Central memory CD8-positive, alpha-beta T cell (primary cell): ENCODE measurements around the gene R3HDM4.

ENCODE experiments used
- ATAC-seq: fragments of 150-1000 bp; cut with Tn5 transposase; replicated peaks from 2 replicates; pipeline ENCODE4 v1.10.0; 2022; ENCODE audit warnings: mild to moderate bottlenecking, moderate FRiP score, moderate number of reproducible peaks; ENCODE audit not compliant: poor library complexity, severe bottlenecking; ENCODE audit errors: extremely low read depth
- DNase-seq, 2 donors: peaks; one replicate each; pipeline ENCODE4 v3.0.0; 2021; ENCODE audit warnings: low spot score in 2 of 2
- H3K27ac Mint-ChIP-seq: one replicate; pipeline ENCODE4 v1.8.0; 2022; ENCODE audit warnings: low read depth, mild to moderate bottlenecking, moderate library complexity, mixed read lengths
- H3K27me3 Mint-ChIP-seq: one replicate; pipeline ENCODE4 v1.8.0; 2022; ENCODE audit warnings: mixed read lengths
- H3K36me3 Mint-ChIP-seq: one replicate; pipeline ENCODE4 v1.8.0; 2022; ENCODE audit warnings: mild to moderate bottlenecking, moderate library complexity, mixed read lengths; ENCODE audit not compliant: insufficient read depth
- H3K4me1 Mint-ChIP-seq: one replicate; pipeline ENCODE4 v1.8.0; 2022; ENCODE audit warnings: mixed read lengths
- H3K4me3 Mint-ChIP-seq: one replicate; pipeline ENCODE4 v1.8.0; 2022; ENCODE audit warnings: mild to moderate bottlenecking, moderate library complexity, mixed read lengths
- H3K9me3 Mint-ChIP-seq: one replicate; pipeline ENCODE4 v1.8.0; 2022; ENCODE audit warnings: mixed read lengths

The R3HDM4 gene

GRCh38 chr19:906480-906879 is 6.5 kb downstream of the R3HDM4 start:
- peaks cover 24% of the 10 kb centered on the region for H3K4me1 Mint-ChIP-seq
- ATAC-seq: no peak
- no peaks in the 10 kb centered on the region for H3K27me3 Mint-ChIP-seq
- H3K36me3 Mint-ChIP-seq: peaks cover 24% of the 10 kb centered on the region
- H3K27ac Mint-ChIP-seq: peak overlapping the region; percentile 67
- H3K9me3 Mint-ChIP-seq: no peaks in the 10 kb centered on the region
- no peak for DNase-seq
- peak overlapping the region; percentile 32 for H3K4me3 Mint-ChIP-seq

- no peak overlapping the region for H3K4me3 Mint-ChIP-seq
- ATAC-seq (no peak), DNase-seq (no peak)
- no peaks in the 10 kb centered on the region for H3K27me3 Mint-ChIP-seq
- H3K36me3 Mint-ChIP-seq: peaks cover 23% of the 10 kb centered on the region
- peaks cover 19% of the 10 kb centered on the region for H3K4me1 Mint-ChIP-seq
- peak overlapping the region; percentile 70 for H3K27ac Mint-ChIP-seq
- no peaks in the 10 kb centered on the region for H3K9me3 Mint-ChIP-seq
These were observed 8.5 kb downstream of the R3HDM4 start for GRCh38 chr19:904545-904944.

- H3K27me3 Mint-ChIP-seq: no peaks in the 10 kb centered on the region
- peaks cover 20% of the 10 kb centered on the region for H3K36me3 Mint-ChIP-seq
- peaks cover 7% of the 10 kb centered on the region for H3K4me1 Mint-ChIP-seq
- H3K4me3 Mint-ChIP-seq: no peak overlapping the region
- ATAC-seq (no peak), DNase-seq (no peak)
- no peaks in the 10 kb centered on the region for H3K9me3 Mint-ChIP-seq
- H3K27ac Mint-ChIP-seq: peak overlapping the region; percentile 70
These were observed 9.7 kb downstream of the R3HDM4 start for GRCh38 chr19:903266-903797.

DNA sequence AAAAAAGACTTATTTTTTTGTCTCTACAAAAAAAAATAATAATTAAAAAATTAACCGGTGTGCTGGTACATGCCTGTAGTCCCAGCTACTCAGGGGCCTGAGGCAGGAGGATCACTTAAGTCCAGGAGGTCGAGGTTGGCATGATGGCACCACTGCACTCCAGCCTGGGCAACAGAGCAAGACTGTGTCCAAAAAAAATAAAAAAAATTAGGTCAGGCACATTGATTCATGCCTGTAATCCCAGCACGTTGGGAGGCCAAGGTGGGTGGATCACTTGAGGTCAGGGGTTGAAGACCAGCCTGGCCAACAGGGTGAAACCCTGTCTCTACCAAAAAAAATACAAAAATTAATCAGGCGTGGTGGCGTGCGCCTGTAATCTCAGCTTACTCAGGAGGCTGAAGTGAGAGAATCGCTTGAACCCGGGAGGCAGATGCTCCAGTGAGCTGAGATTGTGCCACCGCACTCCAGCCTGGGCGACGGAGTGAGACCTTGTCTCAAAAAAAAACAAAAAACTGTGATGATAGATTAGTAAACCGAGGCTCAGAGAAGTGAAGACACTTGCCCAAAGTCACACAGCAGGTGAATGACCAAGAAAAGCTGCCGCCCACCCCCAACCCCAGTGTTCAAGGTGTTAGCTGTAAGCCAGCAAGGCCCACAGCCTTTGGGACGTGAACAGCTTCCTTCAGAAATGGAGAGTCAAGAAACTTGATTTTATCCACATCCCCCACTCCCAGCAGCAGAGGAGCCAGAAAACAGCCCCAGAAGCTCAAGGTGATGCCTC is 10.4 kb downstream of the R3HDM4 start:
- H3K36me3 Mint-ChIP-seq: peaks cover 26% of the 10 kb centered on the region
- H3K4me3 Mint-ChIP-seq: no peak overlapping the region
- H3K27me3 Mint-ChIP-seq: no peaks in the 10 kb centered on the region
- H3K9me3 Mint-ChIP-seq: no peaks in the 10 kb centered on the region
- no peak overlapping the region for H3K27ac Mint-ChIP-seq
- H3K4me1 Mint-ChIP-seq: peaks cover 7% of the 10 kb centered on the region
- ATAC-seq (no peak), DNase-seq (no peak)

GRCh38 chr19:902093-902370 is 11.0 kb downstream of the R3HDM4 start:
- peaks cover 25% of the 10 kb centered on the region for H3K36me3 Mint-ChIP-seq
- H3K4me1 Mint-ChIP-seq: peaks cover 7% of the 10 kb centered on the region
- H3K9me3 Mint-ChIP-seq: no peaks in the 10 kb centered on the region
- no peak overlapping the region for H3K4me3 Mint-ChIP-seq
- no peaks in the 10 kb centered on the region for H3K27me3 Mint-ChIP-seq
- DNase-seq (no peak), ATAC-seq (no peak)
- no peak overlapping the region for H3K27ac Mint-ChIP-seq

- DNase-seq (no peak), ATAC-seq (no peak)
- no peaks in the 10 kb centered on the region for H3K9me3 Mint-ChIP-seq
- peaks cover 7% of the 10 kb centered on the region for H3K4me1 Mint-ChIP-seq
- no peak overlapping the region for H3K4me3 Mint-ChIP-seq
- no peaks in the 10 kb centered on the region for H3K27me3 Mint-ChIP-seq
- no peak overlapping the region for H3K27ac Mint-ChIP-seq
- peaks cover 29% of the 10 kb centered on the region for H3K36me3 Mint-ChIP-seq
These were observed 11.6 kb downstream of the R3HDM4 start for GRCh38 chr19:901216-902092.

- DNase-seq (no peak), ATAC-seq (peak; percentile 65)
- H3K4me3 Mint-ChIP-seq: no peak overlapping the region
- peaks cover 36% of the 10 kb centered on the region for H3K36me3 Mint-ChIP-seq
- H3K9me3 Mint-ChIP-seq: no peaks in the 10 kb centered on the region
- no peaks in the 10 kb centered on the region for H3K27me3 Mint-ChIP-seq
- peak overlapping the region; percentile 35 for H3K27ac Mint-ChIP-seq
- H3K4me1 Mint-ChIP-seq: peaks cover 7% of the 10 kb centered on the region
These were observed 12.5 kb downstream of the R3HDM4 start for GRCh38 chr19:900302-901111.

GRCh38 chr19:900043-900301 is 13.0 kb downstream of the R3HDM4 start:
- no peaks in the 10 kb centered on the region for H3K9me3 Mint-ChIP-seq
- H3K36me3 Mint-ChIP-seq: peaks cover 36% of the 10 kb centered on the region
- peak overlapping the region; percentile 35 for H3K27ac Mint-ChIP-seq
- DNase-seq (no peak), ATAC-seq (no peak)
- no peak overlapping the region for H3K4me3 Mint-ChIP-seq
- H3K27me3 Mint-ChIP-seq: no peaks in the 10 kb centered on the region
- peaks cover 7% of the 10 kb centered on the region for H3K4me1 Mint-ChIP-seq

- Mint-ChIP-seq H3K9me3 (no peaks in the 10 kb centered on the region), H3K36me3 (peaks cover 34% of the 10 kb centered on the region), H3K4me3 (no peak overlapping the region), H3K4me1 (peaks cover 6% of the 10 kb centered on the region), H3K27me3 (no peaks in the 10 kb centered on the region), H3K27ac (no peak overlapping the region)
- DNase-seq: no peak
- ATAC-seq: no peak
These were observed 13.5 kb downstream of the R3HDM4 start for GRCh38 chr19:899336-900042.

- H3K9me3 Mint-ChIP-seq: no peaks in the 10 kb centered on the region
- H3K4me1 Mint-ChIP-seq: peaks cover 4% of the 10 kb centered on the region
- H3K27me3 Mint-ChIP-seq: no peaks in the 10 kb centered on the region
- DNase-seq (no peak), ATAC-seq (no peak)
- peak overlapping the region; percentile 59 for H3K27ac Mint-ChIP-seq
- H3K4me3 Mint-ChIP-seq: no peak overlapping the region
- H3K36me3 Mint-ChIP-seq: peaks cover 39% of the 10 kb centered on the region
These were observed 14.4 kb downstream of the R3HDM4 start for GRCh38 chr19:898663-899062.

GRCh38 chr19:897442-898039 is 15.5 kb downstream of the R3HDM4 start:
- Mint-ChIP-seq H3K9me3 (no peaks in the 10 kb centered on the region), H3K4me3 (no peak overlapping the region), H3K27ac (no peak overlapping the region), H3K4me1 (peaks cover 13% of the 10 kb centered on the region), H3K27me3 (no peaks in the 10 kb centered on the region), H3K36me3 (peaks cover 45% of the 10 kb centered on the region)
- DNase-seq: no peak
- no peak for ATAC-seq

DNA sequence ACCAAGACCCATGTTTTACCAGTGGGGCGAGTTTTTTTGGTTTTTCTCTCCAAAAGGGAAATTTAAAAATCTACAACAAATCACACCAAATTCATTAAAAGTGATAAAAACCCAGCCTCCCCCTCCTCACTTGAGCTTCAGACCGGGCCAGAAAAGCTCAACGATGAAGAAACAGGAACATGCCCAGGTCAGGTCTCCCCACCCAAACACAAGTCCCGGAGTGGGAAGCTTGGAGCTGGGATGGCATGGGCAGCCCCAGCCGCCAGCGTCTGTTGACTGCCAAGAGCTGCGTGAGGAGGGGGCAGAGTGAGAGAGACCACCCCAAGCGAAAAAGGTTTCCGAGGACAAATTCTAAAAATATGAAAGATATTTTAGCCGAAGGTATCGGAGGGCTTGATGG is 16.0 kb downstream of the R3HDM4 start:
- DNase-seq: no peak
- no peak overlapping the region for H3K4me3 Mint-ChIP-seq
- peaks cover 18% of the 10 kb centered on the region for H3K4me1 Mint-ChIP-seq
- no peaks in the 10 kb centered on the region for H3K9me3 Mint-ChIP-seq
- no peak for ATAC-seq
- no peak overlapping the region for H3K27ac Mint-ChIP-seq
- no peaks in the 10 kb centered on the region for H3K27me3 Mint-ChIP-seq
- peaks cover 50% of the 10 kb centered on the region for H3K36me3 Mint-ChIP-seq
